22Rv1 (cell line): ENCODE measurements around the gene NUDT1.

Experiments used
- CTCF ChIP-seq: fragments of 450-650 bp; IDR thresholded peaks from 2 replicates; pipeline ENCODE4 v1.5.1; 2017; ENCODE audit warnings: mild to moderate bottlenecking
- ZFX ChIP-seq: fragments of 450-650 bp; IDR thresholded peaks from 2 replicates; pipeline ENCODE4 v1.6.1; 2017; ENCODE audit warnings: antibody characterized with exemption, borderline replicate concordance

GRCh38 chr7:2299131-2299829 is 57.3 kb downstream of the NUDT1 start:
- TF ChIP-seq CTCF (no peak), ZFX (no peak)
